IPS-NIHi11 (cell line): ENCODE data around the gene MEI1.
A peak's percentile ranks its signal among the peaks of the same experiment; 100 is the strongest.
"Not testable (repeated sequence)": the region's sequence is repeated elsewhere in the genome, so short reads cannot be mapped to it uniquely, and the experiment has no call there.

ENCODE experiments used
- DNase-seq: peaks from one replicate; pipeline ENCODE4 v3.0.0; 2012; ENCODE audit warnings: mixed read lengths, low spot score

The MEI1 gene

DNA sequence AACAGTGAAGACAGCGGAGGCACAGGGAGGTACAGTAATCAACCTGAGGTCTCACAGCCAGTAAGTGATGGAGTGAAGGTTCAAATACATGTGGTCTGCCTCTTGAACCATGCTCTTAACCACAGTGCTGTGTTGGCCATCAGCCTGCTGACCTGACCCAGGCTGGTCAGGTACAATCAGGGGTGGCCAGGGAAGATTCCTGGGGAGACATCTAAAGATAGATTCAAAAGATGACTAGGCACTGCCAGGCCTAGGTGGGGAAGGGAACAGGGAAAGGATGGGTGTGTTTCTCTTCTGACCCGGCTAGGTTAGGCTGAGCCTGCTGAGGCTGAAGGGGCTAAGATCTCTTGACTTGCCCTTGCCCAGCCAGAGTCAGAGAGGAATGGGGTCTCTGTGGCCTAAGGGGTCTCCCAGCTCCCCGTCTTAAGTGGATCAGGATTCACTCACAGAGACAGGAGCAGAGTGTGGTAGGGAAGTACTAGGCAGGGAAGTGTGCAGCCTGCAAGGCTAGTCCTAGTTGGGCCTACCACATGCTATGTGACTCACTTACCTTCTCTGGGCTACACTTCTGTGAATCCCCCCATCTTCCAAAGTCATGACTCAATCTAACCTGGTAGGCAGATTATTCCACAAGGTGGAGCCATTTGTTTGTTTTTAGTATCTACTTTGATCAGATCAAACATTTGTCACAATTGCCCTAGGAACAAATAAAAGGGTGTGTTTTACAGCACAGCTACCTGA is 123.2 kb downstream of the MEI1 start:
- peak; percentile 46 for DNase-seq

DNA sequence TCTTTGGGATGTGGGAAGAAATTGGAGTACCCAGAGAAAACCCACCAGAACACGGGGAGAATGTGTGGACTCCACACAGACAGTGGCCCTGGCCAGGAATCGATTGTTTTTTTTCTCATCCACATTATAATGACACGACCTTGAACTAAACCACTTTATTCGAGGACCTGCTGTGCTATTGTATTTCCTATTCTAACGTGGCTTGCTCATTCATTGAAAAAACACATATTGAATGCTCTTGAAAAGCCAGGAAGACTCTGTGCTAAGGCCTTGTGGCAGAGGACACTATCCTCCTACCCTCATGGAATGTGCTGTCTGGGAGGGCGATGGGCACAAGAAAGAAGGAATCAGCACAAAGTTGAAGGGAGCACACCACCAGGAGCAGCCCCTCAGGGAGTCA is 124.5 kb downstream of the MEI1 start:
- no peak for DNase-seq

DNA sequence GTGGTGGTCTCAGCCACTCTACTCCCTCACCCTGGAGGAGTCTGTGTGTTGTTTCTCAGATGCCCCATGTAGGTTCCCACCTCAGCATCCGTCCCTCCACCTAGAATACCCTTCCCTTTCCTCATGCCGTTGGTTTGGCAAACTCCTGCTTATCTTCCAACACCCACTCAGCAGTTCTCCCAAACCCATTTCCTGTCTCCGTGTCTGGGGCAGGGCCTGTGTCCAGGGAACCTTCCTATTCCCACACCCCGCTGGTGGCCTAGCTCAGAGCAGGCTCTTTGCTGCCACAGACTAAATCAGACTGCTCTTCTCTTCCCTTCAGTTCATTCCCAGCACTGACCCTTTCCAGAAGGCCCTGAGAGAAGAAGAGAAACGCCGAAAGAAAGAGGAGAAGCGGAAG is 126.1 kb downstream of the MEI1 start:
- DNase-seq: no peak

DNA sequence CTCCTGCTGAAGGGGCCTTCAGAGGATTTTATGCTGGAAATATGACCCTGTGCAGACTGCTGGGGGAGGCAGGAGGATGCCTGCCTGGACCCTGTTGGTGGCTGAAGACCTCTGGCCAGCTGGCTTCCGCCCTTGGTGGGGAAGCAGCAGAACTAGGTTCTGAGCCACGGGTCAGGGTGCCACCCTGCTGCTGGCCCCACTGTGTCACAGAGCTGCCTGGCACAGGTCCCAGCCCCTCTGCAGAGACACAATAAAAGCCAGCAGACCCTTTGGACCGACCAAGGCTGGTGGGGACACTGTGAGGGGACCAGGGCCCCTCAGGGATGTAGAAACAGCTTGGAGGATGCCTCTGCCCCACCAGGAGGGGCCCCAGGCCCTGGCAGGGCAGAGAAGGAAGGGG is 126.7 kb downstream of the MEI1 start:
- no peak for DNase-seq

DNA sequence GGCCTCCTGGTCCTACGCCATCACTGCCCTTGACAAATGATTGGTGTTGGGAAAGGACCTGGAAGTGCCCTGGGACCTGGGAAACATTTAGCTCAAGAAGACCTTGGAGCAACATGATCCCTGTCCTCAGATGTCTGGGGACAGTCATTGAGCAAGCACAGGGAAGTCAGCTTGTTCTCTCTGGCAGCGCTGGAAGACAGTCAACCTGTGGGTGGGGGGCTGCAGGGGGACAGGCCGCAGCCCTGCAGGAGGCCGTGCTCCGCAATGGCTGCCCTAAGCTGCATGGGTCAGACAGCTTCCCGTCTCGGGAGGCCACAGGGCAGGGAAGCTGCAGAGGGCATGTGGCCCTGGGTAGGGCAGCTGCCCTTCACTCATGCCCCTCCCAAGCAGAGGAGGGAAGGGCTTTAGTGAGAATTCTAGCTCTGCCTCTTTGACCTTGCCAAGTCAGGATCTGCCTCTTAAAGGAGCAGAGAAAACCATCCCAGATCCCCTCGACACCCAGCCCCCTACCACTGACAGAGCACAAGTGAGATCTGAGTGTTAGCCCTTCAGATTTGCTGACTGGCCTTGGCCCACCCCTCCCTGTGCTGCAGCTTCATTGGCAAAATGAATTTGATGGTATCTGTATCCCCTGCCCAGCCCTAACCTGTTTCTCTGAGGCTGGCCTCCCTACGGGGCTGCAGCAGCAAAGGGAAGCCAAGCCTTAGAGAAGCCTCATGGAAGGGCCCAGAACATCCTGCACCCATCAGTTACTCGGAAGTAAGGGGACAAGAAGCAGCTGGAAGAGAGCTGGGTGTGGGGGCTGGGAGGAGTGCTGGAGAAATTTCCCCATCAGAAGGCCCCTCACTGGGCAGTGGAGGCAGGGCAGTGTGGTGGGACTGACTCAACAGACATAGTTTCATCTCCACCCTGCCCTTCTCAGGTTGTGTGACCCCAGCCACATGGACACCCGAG is 127.4 kb downstream of the MEI1 start:
- DNase-seq: no peak

DNA sequence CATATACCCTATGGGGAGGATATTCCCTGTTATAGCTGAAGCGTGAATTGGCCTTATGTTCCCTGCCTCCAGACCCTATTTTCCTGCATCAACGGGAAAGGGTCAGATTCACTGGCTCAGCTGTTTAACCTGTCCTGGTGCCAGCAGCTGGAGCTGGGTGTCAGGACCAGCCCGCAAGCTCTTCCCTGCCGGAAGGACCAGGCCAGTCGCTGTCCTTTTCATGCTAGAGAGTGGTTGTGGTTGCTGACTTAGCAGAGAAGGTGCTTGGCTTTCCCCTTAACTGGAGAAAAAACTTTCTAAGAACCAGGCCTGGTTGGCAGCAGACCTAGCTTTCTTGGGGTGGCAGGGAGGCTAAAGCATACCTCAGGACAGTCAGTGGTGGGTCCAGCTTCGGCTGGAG is 128.4 kb downstream of the MEI1 start:
- no peak for DNase-seq

DNA sequence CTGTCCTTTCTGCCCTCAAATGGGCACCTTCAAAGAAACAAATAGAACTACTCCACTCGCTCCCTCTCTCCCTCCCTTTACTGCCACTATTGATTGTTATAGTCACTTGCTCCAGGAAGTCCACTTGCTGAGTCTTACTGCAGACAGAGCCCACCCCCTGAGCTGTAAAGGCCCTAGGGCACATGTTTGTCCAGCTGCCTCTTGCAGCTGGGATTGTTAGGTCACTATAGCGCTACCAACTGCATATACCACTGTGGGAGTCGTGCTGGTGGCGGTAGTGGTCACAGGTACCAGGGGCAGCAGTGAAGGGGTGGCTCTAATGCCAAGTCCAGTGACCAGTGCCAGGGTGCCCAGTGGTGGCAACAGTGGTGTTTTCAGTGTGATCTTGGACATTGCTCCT is 129.2 kb downstream of the MEI1 start:
- DNase-seq: no peak

DNA sequence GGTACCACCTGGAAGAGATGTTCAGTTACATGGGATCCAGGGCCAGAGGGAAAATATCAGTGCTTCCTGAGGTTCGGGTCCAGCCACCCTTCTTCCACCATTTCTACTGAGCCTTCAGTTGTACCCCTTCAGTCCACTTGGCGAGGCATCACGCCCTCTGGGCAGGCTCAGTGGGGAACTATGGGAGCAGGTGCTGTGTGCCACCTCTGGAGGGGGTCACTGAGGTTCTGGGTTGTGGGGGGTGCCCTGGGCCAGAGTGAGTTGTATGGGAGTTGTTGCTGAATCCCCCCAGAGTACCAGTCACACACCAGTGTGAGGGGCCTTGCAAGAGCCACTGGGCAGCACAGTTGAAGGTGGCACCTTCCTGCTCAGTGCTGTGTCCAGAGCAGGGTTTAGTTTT is 130.9 kb downstream of the MEI1 start:
- no peak for DNase-seq

DNA sequence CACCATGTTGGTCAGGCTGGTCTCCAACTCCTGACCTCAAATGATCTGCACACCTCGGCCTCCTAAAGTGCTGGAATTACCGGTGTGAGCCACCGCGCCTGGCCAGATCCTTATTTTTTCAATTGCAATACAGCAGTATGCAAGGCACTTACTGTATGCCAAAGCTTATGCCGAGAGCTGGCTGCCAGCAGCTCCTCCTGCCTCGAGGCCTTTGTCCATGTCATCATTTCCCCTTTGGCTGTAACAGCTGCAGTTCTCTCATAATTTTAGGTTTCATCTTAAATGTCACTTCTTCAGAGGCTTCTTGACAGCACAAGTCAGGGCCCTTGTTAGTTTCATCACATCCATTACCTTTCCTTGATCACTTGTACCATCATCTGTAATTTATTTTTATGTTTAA is 132.1 kb downstream of the MEI1 start:
- DNase-seq: no peak

DNA sequence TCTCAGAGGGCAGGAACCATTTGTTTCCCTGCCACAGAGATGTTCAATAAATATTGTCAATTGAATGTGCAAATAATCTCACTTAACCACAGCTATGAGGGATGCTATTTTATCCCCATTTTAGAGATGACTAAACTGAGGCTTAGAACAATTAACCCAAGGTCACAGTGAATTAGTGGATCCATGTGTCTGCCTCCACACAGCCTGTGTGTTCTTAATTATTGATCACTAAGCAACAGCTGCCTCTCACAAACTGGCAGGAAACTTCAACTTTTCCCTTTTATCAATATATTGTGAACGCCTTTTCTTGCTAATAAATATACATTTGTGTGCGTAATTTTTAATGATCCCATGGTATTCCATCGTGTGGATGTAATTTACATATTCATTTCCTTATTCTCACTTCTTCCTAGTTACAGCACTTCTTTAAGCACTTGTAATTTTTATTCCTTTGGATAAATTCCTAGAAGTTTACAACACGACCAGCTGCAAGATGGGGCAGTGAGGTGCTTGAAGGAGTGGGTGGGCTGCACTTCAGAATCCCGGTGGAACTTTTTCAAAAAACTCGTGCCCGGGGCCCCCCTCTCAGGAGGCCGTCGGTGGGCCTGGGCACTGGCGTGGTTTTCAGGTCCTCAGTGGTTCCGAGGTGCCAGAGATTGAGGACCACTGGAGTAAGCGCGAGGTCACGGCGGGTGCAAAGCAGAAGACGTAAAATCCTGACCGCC is 132.7 kb downstream of the MEI1 start:
- no peak for DNase-seq

DNA sequence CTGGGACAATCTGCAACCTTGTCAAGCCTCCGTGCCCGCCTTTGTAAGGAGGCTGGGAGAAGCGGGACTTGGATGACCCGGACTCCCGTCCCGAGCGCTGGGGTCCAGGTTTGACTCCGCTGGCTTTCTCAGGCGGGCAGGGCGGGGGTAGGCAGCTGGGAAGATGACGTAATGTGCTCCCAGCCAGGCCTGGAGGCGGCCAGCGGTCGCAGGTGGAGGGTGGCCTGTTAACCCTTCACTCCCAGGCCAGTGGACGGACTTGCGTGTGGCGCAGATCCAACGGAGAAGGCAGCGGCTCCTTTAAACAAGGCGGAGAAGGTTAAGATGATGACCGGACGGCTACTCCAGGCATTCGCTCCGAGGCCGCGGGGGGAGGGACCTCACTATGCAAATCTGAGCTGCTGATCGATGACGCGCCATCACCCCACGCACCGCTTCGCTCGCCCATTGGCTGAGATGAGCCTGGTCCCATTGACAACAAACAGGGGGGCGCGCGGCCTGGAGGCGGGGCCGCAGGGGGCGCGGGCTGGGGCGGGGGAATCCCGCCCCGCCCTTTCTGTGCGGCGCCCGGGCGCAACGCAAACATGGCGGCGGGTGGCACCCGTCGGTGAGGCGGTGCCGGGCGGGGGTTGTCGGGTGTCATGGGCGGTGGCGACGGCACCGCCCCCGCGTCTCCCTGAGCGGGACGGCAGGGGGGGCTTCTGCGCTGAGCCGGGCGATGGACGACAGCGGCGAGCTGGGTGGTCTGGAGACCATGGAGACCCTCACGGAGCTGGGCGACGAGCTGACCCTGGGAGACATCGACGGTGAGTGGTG is 133.5 kb downstream of the MEI1 start, which contains the start of gene SREBF2:
TSS of gene SREBF2 (plus strand) at position 553 of the 816 bp plus-strand sequence. CDS start at position 719, 166 bp downstream.
- peak; percentile 97 for DNase-seq

DNA sequence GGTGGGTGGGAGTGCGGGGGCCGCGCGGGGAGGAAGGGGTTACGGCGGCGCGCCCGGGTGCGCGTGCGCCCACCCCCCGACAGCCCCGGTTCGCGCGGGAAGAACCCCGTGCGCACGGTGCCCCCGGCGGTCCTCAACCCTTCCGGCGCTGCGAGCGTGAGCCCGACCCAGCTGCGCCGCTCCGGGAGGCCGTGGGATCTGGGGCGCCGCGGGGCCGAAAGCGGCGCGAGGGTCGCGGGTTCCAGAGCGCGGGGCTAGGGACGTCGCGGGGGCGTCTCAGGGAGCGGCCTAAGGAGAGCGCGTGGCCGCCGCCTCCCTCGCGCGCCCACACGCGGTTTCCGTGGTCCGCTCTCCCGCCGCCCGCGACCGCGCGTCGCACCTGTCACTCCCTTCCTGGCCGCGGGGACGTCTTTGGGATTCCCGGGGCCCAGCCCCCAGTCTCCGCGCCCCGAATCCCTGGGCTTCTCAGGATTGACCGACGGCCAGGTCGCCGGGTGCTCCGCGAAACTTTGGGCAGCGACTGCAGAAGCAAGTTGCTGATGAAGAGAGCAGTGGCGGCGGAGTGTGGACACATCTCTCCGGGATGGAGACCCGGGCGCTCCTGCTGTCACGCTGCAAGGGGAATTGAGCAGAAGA is 134.2 kb downstream of the MEI1 start:
- peak; percentile 31 for DNase-seq

DNA sequence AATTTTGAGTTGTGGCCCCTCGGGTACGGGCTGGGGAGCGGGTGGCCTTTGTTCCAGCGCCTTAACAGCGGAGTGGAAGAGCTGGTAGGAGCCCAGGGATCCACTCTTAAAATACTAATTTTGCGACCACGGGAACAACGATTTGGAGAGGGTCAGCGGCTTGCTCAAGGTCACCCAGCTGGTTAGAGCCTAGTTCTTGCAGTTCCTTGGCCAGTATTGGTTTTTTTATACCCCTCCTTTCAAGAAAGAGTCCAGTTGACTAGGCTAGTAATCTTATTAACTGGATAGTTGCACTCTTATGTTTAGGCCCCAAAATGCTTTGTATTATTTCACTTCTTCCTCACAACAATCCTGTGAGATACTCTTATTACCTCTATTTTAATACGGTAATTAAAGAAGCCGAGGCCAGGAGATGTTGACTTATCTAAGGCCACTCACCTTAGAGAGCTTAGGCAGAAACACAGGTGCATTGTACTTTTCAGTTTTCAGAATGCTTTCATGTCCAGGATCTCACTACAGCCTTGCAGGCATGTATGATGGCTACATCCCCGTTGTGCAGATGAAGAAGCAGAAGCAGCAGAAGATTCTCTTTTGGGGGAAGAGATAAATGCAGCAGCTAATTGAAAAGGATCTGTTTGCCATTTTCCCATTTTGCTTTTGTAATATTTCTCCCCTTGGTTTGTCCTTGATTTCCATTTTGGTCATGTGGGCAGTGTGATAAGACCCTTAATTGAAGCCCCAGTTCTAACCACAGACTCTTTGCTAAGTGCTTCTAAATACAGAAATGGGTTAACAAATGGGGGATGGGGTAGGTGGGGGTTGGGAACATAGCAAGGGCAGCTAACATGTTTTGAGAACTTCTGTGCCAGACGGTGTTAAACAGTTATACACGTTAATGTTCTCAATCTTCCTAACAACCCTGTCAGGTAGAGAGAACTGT is 135.0 kb downstream of the MEI1 start:
- DNase-seq: no peak

DNA sequence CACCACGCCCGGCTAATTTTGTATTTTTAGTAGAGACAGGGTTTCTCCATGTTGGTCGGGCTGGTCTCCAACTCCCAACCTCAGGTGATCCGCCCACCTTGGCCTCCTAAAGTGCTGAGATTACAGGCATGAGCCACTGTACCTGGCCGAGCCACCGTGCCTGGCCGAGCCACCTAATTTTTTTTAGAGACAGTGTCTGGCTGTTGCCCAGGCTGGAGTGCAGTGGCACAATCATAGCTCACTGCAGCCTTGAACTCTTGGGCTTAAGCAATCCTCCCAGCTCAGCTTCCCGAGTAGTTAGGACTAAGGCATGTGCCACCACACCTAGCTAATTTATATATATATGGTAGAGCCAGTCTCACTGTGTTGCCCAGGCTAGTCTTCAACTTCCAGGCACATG is 136.2 kb downstream of the MEI1 start:
- DNase-seq: not testable (repeated sequence)

DNA sequence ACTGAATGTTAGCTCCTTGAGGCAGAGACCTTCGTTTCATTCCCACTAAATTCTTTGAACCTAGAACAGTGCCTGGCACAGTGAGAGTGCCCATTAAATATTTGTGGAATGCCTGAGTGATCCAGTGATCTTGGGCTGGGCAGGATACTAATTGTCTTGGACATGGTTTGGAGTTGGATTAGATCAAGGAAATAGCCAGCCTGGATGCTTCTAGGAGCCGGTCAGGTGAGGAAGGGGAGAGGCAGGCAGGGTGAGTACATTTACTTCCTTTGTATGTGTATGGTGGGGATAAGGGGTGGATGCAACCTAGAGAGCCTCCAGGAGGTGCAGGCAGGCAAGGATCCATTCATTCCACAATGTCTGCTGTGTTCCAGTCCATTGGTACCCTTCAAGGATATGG is 137.2 kb downstream of the MEI1 start:
- DNase-seq: no peak

DNA sequence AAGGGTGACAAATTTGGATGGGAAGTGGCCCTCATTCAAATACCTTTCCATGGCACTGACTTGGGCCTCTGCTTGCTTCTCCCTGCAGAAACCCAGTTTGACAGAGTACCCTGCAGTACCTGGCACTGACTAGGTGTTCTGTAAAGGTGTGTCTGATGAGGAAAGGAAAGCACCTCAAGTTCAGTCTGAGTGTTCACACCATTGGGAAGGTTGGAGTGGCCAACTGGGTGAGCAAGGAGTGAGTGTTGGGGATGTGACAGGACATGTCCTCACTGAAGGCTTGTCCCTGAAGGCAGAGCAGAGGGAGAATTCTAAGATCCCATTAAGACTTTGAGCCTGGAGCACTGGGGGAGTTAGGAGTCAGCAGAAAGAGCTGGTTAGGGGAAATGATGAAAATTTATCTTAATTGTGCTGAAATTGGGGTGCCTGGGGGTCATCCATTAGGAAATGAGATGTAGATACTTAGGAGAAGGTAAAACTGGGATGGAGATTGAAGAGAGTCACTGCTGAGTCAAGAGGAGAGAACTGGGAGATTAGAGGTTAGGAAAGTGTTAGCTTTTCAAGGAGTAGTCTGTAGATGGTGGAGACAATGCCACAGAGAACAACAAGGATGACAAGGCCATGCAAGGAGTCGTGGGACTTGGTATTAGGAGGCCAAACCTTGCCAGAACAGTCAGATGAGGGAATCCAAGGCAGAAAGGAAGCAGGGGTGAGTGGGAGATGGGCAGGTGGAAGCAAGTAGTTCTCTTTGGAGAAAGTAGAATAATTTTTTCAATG is 139.7 kb downstream of the MEI1 start:
- DNase-seq: no peak

DNA sequence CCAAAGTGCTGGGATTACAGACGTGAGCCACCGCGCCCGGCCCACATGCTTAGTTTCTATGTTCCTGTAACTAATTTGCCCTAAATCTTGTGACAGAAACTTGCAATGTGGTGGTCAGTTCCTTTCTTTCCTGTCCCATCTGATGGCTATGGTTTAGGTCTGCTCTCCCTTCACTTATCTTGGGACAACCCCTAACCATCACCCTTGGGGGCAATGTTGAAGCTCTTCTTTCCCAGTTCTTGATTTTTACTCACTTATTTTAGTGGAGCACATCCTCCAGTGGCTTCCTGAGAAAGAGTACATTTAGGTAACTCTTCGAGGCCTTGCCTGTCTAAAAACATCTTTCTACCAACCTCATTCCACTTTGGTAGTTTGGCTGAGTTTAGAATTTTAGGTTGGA is 140.9 kb downstream of the MEI1 start:
- DNase-seq: no peak

DNA sequence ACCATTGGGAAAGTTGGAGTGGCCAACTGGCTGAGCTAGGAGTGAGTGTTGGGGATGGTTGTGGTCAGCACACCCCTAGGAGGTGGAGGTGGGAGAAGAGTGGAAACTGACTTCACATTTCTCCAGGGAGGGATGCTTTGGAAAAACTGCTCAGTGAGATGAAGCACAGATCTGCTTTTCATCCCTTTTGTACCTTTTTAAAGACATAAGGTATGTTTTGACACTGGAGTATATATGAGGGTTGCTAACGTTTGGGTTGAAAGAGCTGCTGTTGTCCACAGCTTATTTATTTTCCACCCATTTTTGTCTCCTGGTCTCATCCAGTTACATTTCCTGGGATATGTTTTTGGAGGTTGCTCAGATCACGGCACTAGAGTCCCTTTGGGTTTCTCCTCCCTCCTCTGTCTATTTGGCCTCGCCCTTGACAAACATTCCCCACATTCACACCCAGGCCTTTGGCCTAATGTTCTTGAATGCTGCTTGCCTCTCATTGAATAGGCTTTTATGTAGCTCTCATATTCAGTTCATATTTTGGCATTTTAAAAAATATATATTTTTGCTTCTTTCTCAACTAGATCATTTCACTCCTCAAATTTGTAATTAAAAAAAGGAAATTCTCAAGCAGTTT is 141.9 kb downstream of the MEI1 start:
- DNase-seq: no peak
